Globus pallidus (tissue), 1 donor: ENCODE results near the gene SAMD14.

Experiments
- DNase-seq: peaks from one replicate; pipeline ENCODE4 v3.0.0-alpha.2; 2015; ENCODE audit warnings: low spot score

The SAMD14 gene

GRCh38 chr17:50148226-50149090 is 18.5 kb upstream of the SAMD14 start:
- peak; percentile 70 for DNase-seq

DNA sequence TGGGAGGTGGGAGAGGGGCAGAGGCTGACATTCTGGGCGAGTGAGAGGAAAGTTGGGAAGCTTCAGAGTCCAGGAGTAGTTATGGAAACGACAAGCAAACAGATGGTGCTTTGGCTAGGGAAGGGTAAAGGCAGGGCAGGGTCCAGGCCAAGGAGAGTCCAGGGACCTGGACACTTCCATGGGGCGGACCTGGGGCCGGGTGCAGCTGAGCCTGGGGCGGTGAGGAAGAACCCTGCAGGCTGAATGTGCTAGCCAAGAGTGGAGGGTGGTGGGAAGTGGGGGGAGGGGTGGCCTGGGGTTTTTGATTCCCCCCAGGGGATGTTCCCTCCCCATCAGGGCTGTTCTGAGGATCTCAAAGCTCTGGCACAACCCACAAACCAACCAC is 17.9 kb upstream of the SAMD14 start:
- no peak for DNase-seq

- no peak for DNase-seq
Observed at GRCh38 chr17:50146927-50147665, 17.1 kb upstream of the SAMD14 start.

GRCh38 chr17:50146230-50146926 is 16.4 kb upstream of the SAMD14 start:
- no peak for DNase-seq

- DNase-seq = no peak
Observed at GRCh38 chr17:50145532-50146229, 15.7 kb upstream of the SAMD14 start.

DNA sequence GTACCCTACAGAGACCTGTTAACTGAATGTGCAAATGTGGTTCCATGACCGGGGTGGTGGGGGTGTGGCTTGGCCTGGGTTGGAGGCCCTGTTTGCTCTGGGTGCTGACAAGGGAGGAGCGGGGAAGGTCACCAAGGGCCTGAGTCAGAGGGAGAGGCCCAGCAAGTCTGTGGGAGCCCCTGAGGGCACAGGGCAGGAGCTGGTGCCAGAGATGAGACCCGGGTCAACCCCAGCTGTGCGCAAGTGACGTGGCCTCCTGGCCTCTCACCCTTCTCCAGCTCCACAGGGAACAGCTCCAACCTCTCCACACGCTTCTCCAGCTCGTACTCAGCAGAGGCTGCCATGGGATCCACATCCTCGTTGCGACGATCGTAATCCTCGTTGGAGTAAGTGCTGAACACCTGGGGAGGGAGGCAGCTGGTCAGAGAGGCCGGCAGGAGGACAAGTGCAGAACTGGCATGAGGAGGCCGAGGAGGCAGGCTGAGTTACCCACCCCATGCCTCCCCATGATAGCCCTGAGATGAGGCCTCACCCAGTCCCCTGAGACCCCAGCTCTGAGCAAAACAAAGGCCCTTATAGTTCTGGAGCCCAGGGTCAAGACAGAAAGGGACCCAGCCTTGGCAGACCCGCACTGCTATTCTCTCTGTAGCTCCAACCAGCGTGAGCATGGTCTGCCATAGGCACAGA is 15.0 kb upstream of the SAMD14 start:
- DNase-seq = no peak

- no peak for DNase-seq
Observed at GRCh38 chr17:50144355-50144754, 14.4 kb upstream of the SAMD14 start.

DNA sequence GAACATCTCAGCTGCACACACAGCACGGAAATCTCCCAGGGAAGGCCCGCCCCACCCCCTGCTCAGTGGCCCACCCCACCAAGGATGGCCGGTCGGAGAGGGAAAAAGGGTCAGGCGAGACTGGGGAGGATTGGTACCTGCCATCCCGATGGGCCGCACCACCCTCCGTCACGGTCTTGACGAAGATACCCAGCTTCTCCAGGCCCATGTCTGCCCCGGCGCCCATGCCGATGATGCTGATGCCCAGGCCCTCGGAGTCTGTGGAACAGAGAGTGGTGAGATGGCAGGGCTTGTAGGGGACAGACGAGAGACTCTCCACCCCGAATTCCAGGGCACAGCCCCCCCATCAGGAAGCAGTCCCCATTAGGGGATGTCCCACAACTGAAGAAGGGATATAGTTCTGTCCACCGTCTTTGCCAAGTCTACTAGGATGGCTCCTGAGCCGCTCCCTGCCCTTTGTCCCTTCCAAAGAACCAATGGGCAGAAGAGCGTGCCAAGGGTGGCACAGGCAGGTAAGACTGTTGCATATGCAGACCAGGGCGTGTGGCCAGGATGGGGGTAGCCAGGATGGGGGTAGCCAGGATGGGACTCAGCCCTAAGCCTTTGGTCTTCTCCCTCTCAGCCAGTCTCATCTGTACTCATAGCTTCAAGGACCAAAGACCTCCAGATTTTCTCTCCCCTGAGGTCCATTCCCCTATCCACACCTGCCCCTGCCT is 13.7 kb upstream of the SAMD14 start:
- DNase-seq = no peak

- DNase-seq = no peak
Observed at GRCh38 chr17:50141745-50142110, 11.8 kb upstream of the SAMD14 start.

DNA sequence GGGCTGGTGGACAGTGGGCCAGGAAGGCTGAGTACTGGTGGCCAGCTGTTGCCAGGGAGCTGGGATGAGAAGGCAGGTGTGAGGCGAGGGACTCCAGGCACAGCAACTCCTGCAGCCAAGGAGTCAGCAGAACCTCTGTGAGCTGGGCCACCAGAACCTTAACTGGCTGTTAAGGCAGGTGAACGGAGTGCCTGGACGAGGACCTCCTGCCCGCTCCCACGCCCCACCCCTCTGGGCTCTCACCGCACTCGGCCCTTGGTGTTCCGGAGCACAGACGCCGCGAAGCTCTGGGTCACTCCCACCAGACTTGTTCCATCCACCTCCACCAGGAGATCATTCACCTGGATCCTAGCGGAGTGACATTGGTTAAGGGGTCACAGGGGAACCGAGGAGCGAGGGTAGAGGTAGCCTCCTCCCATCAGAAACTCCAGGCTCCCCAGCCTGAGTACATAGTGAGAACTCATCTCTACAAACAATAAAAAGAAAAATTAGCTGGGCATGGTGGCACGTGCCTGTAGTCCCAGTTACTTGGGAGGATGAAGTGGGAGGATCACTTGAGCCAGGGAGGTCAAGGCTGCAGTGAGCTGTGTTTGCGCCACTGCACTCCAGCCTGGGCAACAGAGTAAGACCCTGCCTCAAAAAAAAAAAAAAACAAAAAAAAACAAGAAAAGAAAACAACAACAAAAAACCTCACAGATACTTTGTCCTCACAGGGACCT is 11.2 kb upstream of the SAMD14 start:
- no peak for DNase-seq

DNA sequence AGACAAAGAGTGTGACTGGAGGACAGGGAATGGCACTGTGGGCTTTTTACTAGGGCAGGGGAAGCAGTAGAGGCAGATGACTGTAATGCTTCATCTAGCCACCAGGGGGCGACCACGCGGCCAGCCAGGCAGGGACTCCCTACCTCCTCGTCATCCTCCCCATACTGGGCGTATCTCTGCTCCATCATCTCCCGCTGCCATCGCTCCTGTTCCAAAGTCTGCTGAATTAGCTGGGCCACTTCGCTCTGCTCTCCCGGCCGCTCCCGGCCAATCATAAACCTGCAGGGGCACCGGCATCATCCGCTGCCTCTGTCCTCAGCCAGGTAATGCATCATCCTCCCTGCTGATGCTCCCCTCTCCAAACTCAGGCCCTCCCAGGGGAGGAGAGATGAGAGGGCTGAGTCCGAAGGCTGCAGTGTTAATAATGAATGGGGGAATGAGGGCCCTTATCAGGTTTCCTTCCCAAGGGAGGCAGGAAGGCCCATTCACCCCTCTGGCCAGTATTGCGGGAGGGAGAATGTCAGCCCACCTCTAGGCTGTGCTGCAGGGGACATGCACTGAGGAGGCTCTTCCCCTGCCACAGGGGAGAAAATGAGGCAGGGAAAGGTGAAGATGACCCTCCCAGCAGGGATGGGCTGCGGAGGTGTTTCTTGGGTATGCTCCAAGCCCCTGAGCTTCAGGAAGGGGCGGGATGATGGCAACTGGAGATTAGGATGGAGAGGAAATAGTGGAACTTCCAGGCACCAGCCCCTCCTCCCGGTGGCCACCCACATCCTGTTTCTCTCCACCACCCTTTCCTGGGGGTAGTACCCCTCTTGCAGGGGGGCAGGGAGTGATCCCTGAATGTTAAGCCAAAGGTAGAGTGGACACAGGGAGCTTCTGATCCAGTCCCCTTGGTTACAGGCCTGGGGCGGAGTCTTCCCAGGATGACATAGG is 10.3 kb upstream of the SAMD14 start:
- peak; percentile 44 for DNase-seq

DNA sequence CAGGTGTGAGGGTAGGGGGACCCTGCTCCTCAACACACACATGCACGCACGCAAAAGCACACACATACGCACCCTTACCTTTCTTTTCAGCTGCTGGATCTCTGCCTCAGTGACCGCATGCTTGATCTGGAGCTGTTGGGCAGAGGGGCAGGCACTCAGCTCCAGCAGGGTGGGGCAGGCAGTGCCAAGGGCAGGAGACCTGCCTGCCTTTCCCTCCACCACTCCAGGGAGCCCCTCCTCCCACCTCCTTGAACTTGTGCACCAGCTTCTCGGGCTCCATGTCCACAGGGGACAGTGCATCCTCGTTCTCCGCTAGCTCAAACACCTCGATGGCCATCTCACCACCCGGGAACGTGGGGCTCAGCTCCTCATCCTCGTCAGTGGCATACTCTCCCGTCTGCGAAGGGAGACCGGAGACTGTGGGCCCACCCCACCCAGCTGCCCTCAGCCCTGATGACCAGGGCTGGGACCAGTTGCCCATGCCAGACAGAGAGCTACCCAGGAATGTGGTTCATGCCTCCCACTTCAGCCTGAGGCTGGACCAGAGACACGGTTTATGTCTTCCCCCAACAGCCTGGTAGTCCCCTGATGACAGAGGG is 9.3 kb upstream of the SAMD14 start:
- DNase-seq = no peak

- DNase-seq = no peak
Observed at GRCh38 chr17:50137042-50137441, 7.1 kb upstream of the SAMD14 start.

DNA sequence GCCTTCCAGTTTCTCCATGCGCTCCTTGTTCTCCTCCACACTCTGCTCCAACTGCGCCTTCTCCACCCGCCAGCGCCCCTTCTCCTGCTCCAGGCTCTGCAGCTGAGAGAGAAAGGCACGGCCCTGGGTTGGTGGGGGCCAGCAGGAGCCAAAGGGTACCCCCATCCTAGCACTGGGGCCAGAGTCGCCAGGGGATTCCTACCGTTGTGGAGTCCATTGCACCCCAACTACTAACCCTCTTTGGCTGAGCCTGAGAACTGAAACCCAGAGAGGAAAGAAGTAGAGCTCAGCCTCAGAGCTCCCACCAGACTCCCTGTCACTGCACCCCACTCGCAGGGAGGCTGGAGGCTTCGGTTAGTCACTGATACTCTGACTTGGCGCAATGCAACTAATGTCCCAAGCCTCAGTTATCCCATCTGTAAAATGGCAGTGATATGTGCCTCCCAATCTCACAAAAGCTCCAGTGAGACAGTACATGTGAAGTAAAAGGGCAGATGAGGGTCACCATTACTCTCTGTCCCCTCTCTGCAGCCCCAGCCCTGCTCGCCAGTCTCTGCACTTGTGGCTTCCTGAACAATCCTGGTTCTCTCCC is 6.2 kb upstream of the SAMD14 start:
- no peak for DNase-seq

- DNase-seq = no peak
Observed at GRCh38 chr17:50135316-50136095, 5.5 kb upstream of the SAMD14 start.

DNA sequence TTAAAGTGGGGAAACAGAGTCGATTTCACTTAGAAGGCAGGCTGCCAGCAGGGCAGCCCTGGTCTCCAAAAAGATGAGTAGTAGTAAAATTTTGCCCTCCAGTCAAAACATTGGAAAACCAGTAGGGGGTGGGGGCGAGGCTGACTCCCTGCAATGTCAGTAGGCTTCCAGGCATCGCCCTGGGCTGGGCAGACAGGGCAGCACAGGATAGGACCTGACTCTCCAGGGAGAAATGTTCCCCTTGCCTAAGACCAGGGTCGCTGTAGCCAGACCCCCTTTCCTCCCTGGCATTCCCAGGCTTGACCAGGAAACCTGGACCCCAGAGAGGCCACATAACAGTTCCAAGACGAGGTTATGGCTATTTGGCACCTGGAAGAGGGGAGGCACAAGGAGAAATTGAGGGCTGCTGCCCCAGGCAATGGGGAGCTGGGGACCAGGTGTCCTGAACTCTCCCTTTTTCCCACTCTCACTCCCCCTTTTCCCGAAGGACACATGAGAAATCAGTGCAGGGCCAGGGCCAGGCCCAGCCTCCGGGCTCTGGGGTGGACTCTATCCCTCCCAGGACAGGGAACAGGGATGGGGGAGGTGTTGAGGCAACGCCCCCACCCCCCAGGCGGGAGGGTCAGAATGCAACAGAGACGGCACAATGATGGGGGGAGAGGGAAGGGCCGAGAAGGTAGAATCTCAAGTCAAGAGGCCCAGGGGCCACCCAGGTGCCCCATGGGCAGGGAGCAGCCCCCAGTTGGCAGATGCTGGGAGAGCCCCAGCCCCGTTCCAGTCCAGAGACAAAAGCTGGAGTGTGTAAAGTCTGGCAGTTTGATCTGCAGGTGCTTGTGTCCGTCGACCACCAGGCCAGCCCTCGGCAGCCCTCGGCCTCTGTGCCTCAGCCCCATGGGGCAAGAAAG is 4.5 kb upstream of the SAMD14 start:
- DNase-seq = no peak

- no peak for DNase-seq
Observed at GRCh38 chr17:50133769-50134099, 3.8 kb upstream of the SAMD14 start.
